Neural progenitor cell (in vitro differentiated cells): ENCODE measurements around the gene SGSM2.

Experiments
- CTCF ChIP-seq: fragments of 200-600 bp; sonication (generic); IDR thresholded peaks from 2 replicates; pipeline ENCODE4 v1.5.1; 2017; ENCODE audit warnings: antibody characterized with exemption, mild to moderate bottlenecking
- EZH2 ChIP-seq: fragments of 200-600 bp; sonication (generic); IDR thresholded peaks from 2 replicates; pipeline ENCODE4 v1.6.1; 2017; ENCODE audit warnings: antibody characterized with exemption, mild to moderate bottlenecking, moderate library complexity
- EZH2phosphoT487 ChIP-seq: fragments of 200-600 bp; sonication (generic); IDR thresholded peaks from 2 replicates; pipeline ENCODE4 v1.6.1; 2017; ENCODE audit warnings: antibody characterized with exemption

- no peak for TF ChIP-seq CTCF
- no peak for TF ChIP-seq EZH2phosphoT487
- TF ChIP-seq EZH2 = no peak
These were observed 14.0 kb downstream of the SGSM2 start for GRCh38 chr17:2351269-2351668.
